GM12801 (cell line): ENCODE results near the gene TSEN34.

Source experiments
- TF ChIP-seq, protein P1 (sequence below): IDR thresholded peaks from one replicate; pipeline ENCODE4 v1.5.1; 2011; ENCODE audit warnings: control low read depth; ENCODE audit not compliant: insufficient read length; ENCODE audit errors: extremely low read depth

Gene TSEN34

DNA sequence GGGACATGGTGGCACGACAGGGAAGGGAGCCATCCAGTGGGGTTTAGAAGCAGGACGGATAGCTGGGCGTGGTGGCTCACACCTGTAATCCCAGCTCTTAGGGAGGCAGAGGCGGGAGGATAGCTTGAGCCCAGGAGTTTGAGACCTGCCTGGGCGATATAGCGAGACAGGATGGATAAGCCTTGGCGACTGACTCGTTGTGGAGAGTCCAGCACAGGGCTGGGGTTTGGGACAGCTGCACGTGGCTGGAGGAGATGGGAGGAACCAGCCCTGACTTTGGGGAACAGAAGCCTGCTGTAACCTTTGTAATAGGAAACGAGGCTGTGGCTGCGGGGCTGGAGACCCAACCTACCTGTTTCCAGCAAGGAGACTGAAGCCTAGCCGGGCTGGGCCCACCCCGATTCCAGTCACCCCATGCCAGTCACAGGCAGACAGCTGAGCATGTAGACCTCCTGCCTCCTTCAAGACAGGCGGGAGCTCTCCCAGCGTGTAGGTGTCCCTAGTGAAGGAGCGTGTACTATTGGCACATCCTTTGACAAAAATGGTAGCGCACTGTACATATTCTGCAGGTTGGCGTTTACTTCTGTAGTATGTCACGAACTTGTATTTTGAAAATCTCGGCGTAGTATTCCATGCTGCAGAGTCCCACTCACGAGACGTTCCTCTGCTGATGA lies 39.6 kb upstream of the TSEN34 start:
- TF ChIP-seq, protein P1, sequence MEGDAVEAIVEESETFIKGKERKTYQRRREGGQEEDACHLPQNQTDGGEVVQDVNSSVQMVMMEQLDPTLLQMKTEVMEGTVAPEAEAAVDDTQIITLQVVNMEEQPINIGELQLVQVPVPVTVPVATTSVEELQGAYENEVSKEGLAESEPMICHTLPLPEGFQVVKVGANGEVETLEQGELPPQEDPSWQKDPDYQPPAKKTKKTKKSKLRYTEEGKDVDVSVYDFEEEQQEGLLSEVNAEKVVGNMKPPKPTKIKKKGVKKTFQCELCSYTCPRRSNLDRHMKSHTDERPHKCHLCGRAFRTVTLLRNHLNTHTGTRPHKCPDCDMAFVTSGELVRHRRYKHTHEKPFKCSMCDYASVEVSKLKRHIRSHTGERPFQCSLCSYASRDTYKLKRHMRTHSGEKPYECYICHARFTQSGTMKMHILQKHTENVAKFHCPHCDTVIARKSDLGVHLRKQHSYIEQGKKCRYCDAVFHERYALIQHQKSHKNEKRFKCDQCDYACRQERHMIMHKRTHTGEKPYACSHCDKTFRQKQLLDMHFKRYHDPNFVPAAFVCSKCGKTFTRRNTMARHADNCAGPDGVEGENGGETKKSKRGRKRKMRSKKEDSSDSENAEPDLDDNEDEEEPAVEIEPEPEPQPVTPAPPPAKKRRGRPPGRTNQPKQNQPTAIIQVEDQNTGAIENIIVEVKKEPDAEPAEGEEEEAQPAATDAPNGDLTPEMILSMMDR, result no peak

DNA sequence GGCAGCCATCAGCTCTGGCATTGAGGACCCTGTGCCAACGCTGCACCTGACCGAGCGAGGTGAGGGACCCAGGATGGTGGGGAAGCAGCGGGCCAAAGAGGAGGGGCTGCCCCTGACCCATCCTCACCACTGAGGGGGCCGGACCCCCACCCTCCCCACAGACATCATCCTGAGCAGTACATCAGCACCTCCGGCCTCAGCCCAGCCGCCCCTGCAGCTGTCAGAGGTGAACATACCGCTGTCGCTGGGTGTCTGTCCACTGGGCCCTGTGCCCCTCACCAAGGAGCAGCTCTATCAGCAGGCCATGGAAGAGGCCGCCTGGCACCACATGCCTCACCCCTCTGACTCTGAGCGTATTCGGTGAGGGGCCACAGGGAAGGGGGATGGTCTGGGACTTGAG lies 38.8 kb upstream of the TSEN34 start:
- TF ChIP-seq, protein P1, result no peak

DNA sequence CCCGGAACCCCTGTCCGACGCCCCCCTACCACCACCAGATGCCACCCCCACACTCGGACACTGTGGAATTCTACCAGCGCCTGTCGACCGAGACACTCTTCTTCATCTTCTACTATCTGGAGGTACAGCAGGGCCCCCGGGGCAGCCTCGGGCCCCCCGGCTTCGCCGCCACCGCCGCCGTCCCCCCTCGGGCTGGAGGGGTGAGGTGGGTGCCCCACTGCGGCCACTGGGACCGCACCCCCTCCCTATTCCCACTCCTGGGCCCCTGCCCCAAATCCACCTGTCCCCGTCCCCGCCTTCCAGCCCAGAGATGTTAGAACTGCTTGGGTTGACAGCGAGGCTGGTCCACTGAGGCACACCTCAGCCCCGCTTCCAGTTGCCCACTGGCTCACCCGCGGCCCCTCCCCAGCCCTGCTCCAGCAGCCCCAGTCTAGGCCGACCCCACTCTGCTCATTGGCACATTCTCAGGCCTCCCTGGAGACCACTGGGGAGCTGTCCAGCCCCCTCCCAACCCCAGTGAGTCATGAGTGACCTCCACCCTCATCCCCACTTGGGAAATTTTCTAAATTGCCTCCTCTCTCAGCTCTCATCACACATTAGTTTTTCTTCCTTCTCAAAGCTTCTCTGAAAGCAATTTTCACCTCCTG lies 38.1 kb upstream of the TSEN34 start:
- TF ChIP-seq, protein P1, result no peak

DNA sequence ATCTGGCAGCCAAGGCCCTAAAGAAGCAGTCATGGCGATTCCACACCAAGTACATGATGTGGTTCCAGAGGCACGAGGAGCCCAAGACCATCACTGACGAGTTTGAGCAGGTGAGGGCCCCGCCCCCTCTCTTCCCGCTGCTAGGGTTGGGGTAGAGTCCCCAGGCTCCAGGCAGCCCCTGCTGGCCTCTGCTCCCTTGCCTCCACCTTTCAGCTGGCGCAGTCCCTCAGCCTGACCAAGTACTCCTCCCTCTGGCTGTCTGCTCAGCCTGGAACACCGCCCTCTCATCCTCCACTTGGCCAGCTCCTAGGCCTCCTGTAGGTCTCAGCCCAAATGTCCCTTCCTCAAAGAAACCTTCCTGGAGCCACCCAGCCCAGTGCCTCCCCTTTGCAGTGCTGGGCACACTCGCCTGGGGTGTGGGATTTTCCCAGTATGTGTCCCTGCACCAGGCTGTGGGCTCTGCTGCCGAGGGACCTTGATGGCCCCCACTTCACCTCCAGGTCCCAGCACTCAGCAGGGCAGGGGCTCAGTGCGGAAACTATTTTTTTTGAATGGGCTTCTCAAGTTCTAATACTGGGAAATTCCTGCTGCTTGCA lies 37.3 kb upstream of the TSEN34 start:
- TF ChIP-seq, protein P1, result no peak

DNA sequence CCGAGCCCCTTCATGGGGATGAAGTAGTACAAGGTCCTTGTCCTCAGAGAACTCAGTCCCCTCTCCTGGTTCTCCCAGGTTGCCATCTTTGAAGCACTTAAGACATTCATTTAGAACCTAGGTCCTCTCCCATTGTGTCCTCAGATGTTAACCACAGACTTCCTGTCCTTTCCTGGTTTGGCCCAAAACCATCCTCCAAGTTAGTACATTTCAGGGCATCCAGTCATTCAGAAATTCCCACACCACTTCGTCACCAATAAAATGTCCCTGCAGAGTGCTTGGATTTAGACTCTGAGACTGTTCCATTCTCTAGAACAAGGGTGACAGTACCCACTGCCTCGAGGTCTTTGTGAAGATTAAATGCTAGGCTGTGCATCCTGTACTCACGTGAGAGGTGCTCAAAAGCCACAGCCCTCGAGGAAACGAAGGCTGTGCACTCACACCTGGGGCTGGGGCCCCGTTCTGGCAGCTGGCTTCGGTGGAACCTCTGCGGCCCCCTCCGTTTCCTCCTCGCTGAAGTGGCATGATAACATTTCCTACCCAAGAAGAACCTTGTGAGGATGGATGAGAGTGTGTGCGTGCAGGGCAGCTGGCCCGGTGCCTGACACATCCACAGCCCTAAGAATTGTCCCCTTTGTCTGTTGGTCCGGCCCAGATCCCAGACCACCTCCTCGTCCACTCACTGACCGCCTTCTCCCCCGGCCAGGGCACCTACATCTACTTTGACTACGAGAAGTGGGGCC lies 36.3 kb upstream of the TSEN34 start:
- TF ChIP-seq, protein P1, result no peak

DNA sequence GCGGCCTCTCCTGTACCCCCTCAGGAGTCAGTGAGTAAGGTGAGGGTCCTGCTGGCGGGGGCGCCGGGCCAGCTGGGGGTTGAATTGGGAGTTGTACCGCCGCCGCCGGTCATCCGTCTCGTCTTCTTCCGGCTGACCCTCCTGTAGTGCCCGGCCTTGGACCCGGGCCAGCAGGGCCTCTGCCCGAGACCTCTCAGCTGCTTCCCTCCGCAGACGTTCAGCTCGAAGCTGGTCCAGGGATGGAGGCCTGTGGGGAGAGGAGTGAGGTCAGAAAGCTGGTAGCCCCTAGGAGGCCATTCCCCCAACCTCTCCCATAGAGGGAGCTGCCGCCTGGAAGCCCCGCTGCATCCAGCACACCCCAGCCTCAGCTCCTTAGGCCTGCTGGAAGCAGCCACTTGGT lies 35.4 kb upstream of the TSEN34 start:
- TF ChIP-seq, protein P1, result no peak

DNA sequence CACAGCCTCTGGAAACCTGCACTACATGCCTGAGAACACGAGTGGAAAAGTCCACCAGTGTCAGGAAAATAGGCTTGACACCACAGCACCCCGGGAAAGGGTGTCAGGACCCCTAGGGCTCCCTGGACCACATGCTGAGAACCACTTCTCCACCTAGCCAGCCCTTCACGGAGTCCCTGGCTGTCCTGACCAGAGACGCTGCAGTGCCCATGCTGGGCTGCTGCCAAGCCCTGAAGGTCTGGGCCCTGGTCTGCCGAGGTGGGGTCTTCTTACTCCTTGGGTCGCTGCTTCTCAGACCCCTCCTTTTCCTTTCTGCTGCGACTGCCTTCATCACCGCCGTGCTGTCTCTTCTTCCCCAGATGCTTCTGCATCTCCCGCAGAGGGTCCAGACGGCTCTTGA lies 34.6 kb upstream of the TSEN34 start:
- TF ChIP-seq, protein P1, result no peak
